Measurements from ENCODE around the gene ABCC4.
"Not testable (repeated sequence)": the region's sequence is repeated elsewhere in the genome, so short reads cannot be mapped to it uniquely, and the experiment has no call there.

ABCC4 gene

GRCh38 chr13:95296326-95296925 is 4.8 kb downstream of the ABCC4 start:
- no peak for DNase-seq

DNA sequence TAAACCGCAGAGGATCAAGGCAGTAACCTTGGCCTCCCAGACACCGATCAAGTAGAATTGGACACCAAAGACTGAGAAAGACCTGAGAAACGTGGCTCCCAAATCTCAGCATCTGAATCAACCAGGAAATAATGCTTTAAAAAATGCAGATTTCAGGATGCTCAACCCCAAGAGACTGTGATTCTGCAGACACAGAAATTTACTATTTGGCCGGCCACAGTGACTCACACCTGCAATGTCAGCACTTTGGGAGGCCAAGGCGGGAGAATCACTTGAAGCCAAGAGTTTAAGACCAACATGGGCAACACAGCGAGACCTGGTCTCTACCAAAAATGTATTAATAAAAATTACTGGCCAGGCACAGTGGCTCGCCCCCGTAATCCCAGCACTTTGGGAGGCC is 6.2 kb downstream of the ABCC4 start:
- DNase-seq = no peak

GRCh38 chr13:95292622-95293021 is 8.6 kb downstream of the ABCC4 start:
- DNase-seq = no peak

GRCh38 chr13:95289901-95290300 is 11.3 kb downstream of the ABCC4 start:
- not testable (repeated sequence) for DNase-seq

DNA sequence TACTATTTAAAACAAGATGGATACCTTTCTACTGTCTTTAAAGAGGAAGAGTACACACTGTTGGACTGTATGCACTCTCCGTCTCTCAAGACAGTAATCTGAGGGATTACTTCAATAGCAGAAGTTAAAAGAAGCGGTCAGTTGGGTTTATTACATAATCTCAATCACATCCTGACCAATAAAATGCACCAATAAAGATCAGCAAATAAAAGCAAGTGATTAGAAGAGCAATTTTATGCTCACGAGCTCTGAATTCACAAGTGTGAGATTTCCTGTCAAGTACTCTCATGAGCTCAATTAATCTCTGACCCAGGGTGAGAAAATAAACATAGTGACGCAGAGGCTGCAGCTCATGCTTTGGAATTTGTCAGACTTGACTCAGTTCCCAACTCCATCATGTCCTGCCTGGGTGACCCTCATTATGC is 12.2 kb downstream of the ABCC4 start:
- DNase-seq = no peak

DNA sequence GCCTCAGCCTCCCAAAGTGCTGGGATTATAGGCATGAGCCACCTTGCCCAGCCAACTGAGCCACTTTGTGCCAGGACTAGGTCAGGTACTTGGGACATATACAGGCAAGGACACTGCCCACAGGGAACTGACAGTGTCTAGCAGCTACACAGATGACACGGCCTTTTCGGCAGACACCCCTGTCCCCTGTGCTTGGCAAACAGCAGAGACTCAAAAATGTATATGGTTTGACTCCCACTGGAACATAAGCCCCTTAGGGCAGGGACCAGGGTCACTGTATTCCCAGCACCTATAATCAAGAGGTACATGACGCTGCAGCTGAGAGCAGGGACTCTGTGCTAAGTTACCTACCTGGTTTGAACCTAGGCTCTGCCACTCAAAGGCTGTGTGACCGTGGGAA is 16.8 kb downstream of the ABCC4 start:
- no peak for DNase-seq

- no peak for DNase-seq
Measured at GRCh38 chr13:95279016-95279415, 22.2 kb downstream of the ABCC4 start.

DNA sequence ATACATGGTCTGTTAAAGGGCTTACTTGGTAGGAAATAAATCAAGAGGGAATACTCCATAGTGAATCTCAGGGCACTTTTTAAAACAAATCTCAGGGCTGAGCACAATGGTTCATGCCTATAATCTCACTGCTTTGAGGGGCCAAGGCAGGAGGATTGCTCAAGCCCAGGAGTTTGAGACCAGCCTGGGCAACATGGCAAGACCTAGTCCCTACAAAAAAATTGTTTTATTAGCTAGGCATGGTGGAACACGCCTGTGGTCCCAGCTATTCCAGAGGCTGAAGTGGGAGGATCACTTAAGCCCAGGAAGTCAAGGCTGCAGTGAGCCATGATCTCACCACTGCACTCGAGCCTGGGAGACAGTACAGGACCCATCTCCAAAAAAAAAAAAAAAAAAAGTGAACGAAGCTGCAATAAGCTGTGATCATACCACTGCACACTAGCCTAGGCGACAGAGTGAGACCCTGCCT is 25.2 kb downstream of the ABCC4 start:
- DNase-seq = no peak

GRCh38 chr13:95275322-95276036 is 25.8 kb downstream of the ABCC4 start:
- DNase-seq = no peak

DNA sequence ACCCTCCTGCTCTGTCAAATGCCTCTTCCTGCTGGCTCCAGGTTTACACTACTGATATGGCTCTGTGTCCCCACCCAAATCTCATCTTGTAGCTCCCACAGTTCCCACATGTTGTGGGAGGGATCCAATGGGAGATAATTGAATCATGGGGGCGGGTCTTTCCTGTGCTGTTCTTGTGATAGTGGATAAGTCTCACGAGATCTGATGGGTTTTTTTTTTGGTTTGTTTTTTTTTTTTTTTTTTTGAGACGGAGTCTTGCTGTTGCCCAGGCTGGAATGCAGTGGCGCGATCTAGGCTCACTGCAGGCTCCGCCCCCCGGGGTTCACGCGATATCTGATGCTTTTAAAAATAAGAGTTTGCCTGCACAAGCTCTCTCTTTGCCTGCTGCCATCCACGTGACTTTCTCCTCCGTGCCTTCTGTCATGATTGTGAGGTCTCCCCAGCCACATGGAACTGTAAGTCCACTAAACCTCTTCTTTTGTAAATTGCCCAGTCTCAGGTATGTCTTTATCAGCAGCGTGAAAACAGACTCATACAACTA is 27.6 kb downstream of the ABCC4 start:
- DNase-seq = not testable (repeated sequence)

GRCh38 chr13:95272076-95272475 is 29.2 kb downstream of the ABCC4 start:
- DNase-seq = not testable (repeated sequence)

DNA sequence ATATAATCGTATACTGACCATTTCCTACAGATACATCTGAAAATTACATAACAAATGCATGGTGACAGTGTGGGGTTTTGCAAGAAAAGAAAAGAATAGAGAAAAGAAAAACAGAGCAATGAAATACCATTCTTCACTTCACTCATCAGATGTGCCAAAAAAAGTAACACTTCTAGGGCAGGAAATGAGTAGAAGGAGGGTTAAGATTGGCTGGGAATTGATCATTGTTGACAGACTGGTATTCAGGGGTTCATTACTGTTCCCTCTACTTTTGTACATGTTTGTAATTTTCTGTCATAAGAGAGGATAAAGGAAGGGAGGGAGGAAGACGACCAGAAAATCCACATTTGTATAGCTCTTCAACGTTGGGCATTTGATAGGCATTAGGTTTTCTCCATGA is 31.5 kb downstream of the ABCC4 start:
- DNase-seq = no peak

DNA sequence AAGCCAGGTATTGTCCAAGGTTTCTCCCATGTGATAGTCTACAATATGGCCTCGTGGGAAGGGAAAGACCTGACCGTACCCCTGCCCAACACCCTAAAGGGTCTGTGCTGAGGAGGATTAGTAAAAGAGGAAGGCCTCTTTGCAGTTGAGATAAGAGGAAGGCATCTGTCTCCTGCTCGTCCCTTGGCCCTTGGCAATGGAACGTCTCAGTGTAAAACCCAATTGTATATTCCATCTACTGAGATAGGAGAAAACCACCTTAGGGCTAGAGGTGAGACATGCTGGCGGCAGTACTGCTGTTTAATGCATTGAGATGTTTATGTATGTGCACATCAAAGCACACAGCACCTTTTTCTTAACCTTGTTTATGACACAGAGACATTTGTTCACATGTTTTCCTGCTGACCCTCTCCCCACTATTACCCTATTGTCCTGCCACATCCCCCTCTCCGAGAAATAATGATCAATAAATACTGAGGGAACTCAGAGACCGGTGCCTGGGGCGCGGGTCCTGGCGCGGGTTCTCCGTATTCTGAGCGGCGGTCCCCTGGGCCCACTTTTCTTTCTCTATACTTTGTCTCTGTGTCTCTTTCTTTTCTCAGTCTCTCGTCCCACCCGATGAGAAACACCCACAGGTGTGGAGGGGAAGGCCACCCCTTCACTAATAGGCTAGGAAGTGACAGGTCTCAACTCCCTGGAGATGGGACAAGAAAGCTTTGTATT is 32.7 kb downstream of the ABCC4 start:
- DNase-seq = not testable (repeated sequence)

DNA sequence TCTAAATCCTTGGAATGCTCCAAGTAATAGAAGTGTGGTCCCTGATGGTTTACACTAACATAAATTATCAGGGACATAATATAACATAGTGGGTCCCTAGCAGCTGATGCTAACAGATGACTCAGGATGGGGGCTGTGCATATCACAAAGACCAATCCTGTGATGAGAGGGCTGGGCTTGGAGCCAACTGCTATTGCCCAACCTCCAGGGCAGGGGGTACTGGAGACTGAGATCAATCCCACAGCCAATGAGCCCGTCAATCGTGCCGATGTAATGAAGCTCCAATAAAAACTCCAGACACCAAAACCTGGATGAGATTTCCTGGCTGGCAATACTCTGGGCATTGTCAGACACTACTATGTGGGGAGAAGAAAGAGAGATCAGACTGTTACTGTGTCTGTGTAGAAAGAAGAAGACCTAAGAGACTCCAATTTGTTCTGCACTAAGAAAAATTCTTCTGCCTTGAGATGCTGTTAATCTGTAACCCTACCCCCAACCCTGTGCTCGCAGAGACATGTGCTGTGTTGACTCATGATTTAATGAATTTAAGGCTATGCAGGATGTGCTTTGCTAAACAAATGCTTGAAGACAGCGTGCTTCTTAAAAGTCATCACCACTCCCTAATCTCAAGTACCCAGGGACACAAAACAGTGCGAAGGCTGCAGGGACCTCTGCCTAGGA is 33.4 kb downstream of the ABCC4 start:
- DNase-seq = no peak

DNA sequence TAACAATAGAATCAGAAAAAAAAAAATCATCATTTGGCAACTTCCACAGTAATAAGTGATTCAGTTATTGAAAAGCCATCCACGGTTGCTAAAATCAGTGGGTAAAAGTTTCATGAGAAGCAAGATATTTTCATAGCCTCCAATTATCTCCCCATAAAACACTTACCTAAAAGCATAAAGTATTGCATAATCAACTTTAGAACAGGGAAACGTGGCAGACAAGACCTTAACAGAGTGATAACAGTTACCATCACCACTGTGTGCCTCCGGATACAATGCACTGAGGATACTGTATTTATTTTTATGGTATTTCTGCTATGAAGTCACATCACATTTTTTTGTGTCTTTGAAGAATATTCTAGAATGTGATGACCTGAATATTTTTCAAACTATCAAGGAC is 37.0 kb downstream of the ABCC4 start:
- no peak for DNase-seq

DNA sequence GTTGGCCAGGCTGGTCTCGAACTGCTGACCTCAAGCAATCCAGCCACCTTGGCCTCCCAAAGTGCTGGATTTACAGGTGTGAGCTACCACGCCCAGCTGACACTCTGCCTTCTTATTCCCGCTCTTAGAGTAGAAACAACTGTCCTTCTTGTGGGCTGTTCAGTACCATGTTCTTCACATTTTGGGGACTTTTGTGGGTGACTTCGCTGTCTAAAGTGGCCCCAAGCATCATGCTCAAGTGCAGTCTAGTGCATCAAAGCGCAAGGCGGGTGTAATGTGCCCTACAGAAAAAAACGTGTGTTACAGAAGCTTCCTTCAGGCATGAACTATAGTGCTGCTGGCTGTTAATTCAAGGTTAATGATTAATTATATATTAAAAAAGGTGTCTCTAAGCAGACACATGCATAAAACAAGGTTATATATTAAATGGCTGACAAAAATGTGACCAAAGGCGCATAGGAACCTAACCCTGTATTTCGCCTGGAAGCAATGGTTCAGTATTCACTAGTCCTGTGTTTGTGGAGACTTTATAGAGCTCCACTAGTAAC is 38.3 kb downstream of the ABCC4 start:
- DNase-seq = no peak

DNA sequence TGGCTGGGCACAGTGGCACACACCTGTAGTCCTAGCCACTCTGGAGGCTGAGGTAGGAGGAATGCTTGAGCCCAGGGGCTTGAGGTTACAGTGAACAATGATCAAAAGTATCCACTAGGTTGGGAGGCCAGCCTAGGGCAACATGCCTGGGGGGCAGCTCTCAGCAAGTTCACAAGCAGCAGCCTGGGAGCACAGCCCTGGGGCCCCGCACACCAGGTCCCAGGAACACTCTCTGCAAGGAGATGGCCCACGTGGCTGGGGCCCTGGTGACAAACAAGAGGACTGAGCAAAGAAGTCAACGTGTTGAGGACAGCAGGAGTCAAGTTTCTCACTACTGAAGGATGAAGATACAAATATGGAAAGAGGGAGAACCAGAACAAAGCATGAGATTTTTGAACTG is 39.3 kb downstream of the ABCC4 start:
- no peak for DNase-seq

DNA sequence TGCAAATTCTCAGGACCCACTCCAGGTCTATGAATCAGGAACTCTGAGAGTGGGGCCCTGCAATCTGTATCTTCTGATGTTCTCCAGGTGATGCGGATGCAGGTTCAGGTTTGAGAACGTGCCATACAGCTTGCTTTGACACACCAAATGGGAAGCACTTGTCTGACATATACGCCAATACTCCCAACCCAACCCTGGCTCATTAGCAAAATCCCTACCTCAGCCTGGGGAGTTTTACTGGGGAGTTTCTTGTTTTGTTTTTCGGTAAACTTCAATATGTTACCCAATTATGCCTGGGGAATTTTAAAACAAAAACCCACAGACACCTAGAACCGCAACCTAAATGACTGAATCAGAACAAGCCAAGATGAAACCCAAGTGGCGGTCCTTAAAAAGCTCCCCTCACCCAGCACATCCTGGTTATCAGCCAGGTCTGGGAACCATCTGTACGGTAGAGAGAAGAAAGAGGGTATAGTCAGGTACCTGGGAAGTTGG is 41.2 kb downstream of the ABCC4 start:
- DNase-seq = no peak

DNA sequence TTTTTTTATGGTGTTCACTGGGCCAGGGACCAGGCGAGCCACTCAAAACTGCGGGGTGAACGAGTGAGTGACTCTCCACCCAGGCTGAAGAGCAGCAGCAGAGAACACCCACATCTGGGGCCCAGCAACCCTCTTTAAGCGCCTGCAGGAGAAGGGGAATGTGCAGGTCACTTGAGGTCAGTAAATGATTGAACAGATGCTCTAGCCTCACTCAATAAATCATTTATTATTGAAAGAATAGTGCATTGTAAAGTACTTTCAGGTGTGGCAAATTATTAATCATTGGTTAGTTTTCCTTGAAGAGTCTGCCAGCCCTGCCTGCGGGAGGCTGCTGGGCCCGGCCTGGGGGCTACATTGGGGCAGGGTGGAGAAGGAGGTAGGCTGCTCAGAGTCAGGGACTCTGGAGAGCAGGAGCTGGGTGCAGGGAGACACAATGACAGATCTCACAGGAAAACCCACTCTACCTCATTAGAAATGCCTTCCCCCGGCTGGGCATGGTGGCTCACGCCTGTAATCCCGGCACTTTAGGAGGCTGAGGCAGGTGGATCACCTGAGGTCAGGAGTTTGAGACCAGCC is 42.5 kb downstream of the ABCC4 start:
- DNase-seq = no peak

- no peak for DNase-seq
Measured at GRCh38 chr13:95258098-95258497, 43.2 kb downstream of the ABCC4 start.

DNA sequence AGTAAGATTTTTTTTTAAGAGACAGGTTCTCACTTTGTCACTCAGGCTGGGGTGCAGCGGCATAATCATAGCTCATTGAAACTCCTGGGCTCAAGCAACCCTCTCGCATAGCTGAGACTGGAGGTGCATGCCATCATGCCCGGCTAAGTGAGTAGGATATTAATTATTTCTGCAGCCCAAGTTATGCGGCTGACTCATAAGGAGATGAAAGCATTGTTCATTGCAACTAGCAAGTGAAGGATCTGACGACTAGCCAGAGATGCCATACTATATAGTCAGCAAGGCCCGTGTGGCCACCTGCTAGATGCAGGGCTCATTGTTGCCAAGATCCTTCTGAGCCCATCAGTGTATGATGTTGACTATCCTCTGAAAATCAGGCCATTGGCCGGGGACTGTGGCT is 45.2 kb downstream of the ABCC4 start:
- DNase-seq = no peak

DNA sequence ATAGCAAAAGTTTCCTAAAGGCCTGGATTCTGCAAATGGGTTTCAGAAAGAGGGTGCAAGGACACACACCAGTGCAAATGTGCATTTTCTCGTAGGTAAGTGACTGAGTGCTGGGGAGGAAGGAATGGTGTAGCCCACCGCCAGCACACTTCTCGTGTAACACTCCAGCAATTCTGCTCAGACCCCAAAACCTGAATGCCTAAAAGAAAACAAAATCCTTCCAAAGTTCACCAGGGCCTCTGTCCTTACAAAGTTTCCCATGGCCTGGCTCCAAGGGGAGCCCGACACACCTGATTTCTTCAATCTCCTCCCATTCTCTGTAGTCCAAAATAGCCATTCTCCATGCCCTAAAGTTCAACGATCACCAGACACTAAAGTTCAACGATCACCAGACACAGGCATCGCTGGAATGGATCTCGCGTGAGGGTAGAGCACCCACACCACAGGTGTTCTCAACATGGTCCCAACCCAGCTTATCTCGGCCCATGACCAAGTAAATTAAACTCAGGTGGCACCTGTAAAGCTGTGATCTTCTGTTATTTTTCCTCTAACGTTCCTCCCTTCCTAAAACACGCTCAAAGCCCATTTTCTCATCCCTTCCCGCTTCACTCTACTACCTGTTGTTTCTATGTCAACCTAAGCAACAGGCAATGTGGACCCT is 46.0 kb downstream of the ABCC4 start:
- DNase-seq = no peak
